NCI-H2227 (cell line): ENCODE results near the gene MCC.
"Not testable (repeated sequence)": the region's sequence is repeated elsewhere in the genome, so short reads cannot be mapped to it uniquely, and the experiment has no call there.

Experiments used
- DNase-seq: peaks from one replicate; lab custom pipeline; 2025; ENCODE audit not compliant: unreplicated experiment; lab: John Stamatoyannopoulos, UW

Gene MCC

DNA sequence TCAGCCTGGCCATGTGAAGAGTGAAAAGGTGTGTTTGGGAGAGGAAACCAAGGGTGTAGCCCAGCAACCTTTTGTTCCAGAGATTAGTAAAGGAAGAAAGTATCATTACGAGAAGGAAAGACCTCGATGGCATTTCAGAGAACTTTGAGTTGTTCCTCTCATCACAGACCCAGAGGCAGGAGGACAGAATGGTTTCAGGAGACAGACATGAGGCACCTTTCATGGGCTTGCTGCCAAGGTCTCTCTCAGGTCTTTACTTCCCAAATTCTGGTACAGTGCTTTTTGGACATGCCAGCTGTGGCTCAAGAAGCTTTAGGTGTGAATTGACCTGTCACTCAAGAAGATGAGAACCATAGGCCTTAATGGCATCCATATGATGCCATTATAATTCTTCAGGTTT lies 2.8 kb upstream of the MCC start:
- no peak for DNase-seq

DNA sequence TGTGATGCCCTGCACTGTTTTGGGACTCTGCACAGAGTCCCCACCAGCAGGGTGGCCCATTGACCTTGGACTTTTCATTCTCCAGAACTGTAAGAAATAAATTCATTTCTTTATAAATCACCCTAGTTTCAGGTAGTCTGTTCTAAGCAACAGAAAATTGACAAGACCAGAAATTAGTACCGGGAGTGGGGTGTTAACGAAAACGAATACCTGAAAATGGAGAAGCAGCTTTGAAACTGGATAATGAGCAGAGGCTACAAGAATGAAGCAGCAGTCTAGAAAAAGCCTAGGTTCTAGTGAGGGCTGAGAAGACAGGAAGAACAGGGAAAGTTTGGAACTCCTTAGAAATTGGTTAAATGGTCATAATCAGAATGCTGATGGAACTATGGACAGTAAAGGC lies 2.1 kb upstream of the MCC start:
- no peak for DNase-seq

DNA sequence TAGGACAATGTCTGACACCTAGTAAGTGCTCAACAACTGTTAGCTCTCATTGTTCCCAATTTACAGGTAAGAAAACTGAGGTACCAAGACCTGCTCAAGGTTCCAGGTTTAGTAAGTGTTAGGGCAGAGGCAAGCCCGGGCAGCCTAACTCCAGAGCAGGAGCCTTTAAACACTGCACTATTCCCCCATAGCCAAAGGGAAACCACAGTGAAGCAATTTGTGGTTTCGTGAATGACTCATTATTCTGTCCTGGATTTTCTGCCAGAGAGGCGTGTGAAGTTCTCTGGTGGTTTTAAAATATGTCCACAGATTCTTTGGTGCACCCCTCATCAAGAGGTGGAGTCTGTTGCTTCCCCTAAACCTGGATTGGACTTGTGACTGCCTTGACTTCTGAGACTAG lies 1.0 kb upstream of the MCC start:
- DNase-seq, result no peak

DNA sequence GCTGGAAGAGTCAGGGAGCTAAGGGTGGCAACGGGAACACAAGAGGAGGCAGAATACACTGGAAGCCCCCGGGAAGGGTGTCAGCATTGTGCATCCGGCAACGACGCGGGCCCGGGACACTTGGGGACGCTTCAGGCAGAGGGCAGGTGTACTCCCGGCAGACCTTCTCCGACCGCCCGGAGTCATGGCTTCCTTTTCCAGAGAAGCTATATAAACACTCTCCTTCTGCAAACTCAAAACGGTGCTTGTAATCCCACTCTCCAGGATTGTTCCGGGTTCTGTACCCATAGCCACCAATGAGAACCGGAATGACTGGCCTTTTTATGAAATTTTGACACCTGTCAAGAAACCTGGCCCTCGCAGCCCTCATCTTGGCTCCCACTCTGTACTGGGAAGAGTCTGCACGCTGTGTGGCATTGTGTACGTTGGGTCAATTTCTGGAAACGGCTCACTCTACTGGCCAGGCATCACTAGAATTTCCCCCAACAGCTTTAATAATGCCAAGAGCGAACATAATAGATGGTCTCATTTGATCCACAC lies 462 bp upstream of the MCC start:
- DNase-seq, result no peak

DNA sequence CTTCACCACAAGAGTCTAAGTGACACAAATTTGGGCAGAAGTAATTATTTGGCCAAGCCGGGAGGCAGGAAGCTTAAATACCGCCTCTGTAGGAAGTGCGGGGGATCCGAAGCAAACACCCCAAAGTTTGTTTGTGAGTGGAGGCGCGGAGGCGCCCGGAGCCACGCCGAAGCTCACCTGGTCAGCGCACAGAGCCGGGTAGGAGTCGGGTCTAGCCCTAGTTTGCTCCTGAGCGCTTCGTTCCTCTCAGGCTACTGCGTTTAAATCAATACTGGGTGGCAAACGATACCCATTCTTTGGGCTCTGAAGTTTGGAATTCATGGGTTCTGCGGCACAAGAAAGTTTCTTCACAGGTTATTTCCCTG lies 855 bp downstream of the MCC start:
- no peak for DNase-seq

DNA sequence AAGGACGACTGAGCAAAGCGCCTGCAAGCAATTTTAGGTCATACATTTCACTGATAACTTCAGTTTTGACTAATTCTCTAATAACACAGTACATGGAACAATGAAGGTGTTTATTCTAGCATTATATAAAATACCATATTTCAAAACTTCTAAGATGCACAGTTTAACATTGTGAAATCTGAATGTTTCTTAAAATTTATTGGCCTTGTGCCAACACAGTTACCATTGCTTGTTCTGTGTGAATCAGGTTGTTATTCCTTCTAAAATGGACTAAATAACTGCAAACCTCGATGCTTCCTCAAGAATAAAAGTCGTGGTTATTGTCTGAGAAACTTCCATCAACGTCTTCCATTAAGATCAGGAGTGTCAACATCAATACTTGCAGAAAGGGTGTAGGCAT lies 8.0 kb downstream of the MCC start:
- no peak for DNase-seq

DNA sequence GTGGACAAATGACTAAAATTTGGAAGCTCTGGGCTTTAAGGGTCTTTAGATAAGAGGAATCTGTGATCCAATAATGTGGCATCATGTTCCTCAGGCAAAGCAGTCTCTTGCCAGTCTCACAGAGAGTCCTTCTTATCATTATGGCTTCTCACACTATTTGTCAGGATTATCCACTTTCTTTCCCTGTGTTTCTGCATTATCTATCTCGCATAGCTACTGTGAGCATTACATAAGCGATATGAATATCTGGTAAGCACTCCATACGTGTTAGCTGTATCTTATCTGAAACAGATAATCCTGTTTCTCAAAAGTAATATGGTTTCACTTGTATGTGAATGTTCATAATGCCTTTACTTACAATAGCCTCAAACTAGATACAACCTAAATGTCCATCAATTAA lies 9.6 kb downstream of the MCC start:
- DNase-seq, result no peak

DNA sequence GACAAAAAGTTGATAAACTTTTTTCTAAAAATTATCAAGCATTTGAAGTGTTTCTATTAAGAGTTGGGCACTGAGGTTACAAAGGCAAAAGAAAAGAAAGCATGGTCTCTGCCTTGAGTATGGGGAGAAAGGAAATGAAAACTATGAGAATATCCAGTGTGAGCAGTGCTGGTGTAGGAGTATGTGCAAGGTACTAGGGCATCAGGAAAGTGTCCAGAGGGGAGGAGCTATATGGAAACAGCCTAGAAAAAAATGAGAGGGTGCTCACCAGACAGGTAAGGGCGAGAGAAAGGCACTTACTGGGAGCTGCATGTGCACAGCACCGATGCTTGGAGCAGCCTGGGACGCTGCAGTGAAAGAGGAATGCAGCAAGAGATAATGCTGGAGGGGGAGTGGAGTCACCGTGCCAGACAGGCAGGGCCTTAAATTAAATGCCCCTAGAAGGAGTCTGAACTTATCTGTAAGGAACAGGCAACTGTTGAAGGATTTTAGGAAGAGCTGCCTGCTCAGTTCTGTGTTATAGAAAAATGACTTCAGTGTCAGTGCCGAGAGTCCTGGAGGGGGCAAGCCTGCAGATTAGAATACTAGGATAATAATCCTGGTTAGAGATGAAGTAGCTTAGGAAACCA lies 14.0 kb downstream of the MCC start:
- DNase-seq, result no peak

DNA sequence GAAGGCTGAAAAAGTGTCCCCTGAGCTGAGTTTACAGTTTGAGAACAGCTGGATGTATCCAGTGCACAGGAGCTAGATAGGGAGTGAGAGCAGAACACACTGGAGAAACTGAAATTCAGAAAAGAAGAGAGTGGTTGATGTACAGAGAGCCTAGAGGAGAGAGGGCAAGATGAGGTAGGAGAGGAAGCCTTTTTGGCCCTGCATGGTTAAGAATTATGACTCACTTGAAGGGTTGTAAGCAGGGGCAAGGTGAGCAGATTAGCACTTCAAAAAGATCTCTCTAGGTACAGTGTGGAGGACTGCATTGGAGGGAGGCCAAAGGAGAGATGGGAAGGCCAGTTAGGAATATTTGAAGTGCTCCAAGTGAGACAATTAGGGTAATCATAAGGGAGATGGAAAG lies 25.2 kb downstream of the MCC start:
- DNase-seq, result no peak

DNA sequence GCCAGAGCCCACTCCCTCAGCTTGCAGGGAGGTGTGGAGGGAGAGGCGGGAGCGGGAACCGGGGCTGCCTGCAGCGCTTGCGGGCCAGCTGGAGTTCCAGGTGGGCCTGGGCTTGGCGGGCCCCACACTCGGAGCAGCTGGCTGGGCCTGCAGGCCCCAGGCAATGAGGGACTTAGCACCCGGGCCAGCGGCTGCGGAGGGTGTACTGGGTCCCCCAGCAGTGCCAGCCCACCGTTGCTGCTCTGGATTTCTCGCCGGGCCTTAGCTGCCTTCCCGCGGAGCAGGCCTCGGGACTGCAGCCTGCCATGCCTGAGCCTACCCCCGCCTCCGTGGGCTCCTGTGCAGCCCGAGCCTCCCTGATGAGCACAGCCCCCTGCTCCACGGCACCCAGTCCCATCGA lies 31.1 kb downstream of the MCC start:
- DNase-seq, result not testable (repeated sequence)

DNA sequence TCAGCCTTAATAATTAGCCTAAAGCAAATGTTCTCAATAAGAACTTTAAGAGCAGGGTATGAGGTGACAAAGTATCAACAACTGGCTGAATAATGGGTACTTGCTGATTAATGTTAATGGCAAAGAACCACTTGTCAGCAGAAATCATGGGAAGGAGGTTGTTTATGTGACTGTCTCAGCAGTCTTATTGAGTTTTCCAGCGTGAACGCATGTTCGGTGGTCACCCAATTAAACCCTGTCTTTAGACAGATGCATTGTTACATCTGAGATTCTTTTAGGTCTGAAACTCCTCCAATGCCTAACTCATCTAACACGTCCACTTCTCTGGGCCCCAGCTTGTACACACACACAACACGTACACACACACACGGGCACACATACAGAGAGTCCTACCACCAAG lies 35.3 kb downstream of the MCC start:
- DNase-seq, result no peak

DNA sequence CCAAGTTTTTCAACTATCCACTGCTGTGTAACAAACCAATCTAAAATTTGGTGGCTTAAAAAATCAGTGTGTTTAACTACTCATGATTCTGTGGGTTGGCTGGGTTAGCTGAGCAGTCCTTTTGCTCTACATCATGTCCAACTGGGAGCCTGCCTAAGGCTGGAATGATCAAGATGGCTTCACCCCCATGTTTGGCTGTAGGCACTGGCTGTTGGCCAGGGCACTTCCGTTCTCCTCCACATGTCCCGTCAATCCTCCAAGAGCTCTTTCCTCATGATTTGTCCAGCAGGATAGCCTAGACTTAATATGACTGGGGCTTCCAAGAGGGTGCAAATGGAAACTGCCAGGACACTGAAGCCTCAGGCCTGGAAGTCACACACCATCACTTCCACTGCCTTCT lies 36.5 kb downstream of the MCC start:
- no peak for DNase-seq

DNA sequence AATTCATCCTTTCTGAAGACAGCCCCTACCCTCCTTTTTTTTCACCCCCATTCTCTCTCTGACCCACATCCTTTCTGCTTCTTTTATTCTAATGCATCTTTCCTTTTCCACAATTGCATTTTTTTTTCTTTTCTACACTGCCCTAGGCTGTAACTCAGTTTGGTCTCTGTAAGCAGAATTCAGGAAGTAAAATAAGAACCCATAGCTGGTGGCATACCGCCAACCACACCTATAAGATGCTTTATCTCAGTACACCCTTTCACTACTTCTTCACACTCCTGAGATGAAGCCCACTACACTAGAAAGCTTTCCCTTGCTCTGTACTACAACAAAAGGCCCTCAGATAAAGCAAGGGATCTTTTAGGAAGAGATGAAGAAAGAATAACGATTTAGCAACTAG lies 37.3 kb downstream of the MCC start:
- DNase-seq, result no peak

DNA sequence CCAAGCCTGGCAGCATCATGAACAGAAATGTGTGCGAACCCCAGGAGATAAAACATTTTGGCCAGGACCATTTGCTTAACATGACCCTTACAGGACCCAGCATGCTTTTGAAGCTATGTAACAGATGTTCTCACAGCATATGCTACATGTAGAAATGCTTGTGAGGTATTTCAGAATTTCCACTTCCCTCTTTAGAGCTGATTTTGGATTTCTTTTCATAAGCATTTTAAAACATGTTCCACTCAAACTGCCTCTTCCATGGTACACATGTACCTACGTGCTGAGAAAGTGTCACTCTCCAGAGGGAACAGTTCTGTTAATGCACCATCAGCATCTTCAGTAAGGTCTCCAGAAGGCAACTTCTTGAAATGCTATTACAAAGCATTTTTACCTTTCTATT lies 37.8 kb downstream of the MCC start:
- DNase-seq, result no peak

DNA sequence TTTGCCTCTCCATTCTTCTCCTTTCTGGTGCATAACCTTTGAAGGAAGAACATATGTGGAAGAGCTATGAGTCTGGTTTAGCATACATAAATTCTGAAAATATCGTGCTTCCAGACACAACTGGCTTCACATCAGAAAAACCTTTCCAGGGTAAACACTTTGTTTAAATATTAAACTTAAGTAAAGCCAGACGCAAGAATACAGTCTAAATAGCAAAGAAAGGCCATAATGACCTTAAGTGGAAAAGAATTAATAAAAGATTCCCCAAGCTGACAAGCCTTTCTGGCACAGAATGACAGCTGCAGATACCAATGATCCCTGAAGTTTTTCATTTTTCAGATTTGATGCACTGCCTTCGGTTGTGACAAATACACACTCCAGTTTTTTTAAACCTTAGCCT lies 40.0 kb downstream of the MCC start:
- no peak for DNase-seq

DNA sequence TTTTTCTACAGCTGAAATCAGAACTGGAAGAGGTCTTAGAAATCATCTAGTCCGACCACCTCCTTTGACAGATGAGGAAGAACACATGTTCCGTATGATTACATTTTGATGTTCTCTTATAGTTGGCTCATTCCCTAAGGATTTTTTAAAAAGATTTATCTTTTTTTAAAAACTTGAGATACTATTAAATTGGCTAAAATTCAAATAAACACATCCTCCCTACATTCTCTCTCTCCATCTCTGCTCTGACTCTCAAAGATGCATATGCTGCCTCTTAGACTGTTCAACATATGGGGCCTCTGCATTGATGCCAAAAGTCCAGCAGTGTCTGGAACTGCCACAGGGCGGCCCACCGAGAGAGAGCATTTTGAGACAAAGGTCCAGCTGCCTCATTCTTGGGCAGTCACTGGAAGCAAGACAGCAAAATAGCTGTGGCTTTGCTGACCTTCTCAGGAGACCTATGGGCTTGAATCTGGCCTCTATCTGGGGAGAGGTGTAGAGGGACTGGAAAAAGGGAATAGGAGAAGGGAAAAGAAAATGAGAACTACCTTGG lies 40.7 kb downstream of the MCC start:
- peak; percentile 3 for DNase-seq

DNA sequence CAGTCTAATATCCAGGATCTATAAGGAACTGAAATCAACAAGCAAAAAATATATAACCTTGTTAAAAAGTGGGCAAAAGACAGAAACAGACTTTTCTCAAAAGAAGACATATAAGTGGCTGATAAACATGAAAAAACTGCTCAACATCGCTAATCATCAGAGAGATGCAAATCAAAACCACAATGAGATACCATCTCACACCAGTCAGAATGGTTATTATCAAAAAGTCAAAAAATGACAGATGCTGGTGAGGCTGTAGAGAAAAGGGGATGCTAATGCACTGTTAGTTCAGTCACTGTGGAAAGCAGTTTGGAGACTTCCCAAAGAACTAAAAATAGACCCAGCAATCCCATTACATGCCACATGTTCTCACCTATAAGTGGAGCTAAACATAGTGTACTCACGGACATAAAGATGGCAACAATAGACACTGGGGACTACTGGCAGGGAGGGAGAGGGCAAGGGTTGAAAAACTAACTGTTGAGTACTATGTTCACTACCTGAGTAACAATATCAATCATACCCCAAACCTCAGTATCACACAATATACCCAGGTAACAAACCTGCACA lies 41.8 kb downstream of the MCC start:
- DNase-seq, result no peak

DNA sequence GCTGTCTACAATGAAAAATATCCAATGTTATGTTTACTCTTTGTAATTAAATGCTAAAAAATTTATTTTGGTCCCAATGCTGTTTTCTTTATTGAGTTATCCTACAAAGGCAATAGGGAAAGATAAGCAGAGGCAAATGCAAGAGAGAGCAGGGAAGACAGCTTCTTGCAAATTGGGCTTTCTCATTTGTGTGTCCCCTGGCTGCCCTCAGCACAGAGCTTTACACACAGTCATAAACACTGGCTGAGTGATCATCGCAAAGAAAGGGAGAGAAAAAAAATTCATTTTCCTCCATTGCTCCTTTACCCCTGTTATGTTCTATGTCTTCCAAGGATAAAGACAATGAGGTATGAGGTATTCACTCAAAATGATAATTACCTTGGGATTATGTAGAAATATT lies 51.1 kb downstream of the MCC start:
- DNase-seq, result no peak

DNA sequence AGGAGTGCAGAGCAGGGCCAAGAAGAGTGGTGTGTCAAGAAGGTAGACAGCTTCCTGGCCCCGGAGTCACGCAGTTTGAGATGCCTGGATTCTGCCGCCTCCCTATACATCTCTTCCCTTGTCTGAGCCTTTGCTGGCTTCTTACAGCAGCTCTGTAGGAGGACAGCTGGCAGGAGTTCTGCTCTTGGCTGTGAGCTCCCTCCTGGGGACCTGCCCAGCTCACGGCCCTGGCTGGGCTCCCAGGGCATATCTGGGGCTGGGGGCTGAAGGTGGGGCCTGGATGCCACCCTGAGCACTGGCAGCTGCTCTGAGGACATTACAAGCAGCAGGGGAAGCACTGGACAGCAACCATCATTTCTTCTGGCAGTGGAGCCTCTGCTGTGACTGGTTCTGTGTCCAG lies 52.7 kb downstream of the MCC start:
- no peak for DNase-seq

DNA sequence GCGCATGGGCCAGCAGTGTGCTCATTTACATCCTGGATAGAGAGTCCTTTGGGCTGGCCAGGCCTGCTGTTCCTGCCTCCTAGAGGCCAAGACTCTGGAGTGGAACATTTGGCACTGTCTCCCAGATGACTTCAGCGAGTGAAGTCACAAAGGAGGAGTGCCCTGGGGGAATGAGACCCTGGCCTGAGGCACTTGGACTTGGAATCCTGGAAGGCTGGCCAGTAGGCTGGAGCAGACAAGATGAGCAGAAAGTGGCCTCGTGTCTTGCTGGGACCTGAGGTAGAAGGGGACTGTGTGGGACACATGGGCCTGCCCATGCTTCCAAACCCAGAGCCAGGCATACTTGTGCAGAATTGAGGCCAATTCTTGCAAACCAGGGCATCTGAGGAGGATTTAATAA lies 53.4 kb downstream of the MCC start, which contains the start of gene TSSK1B:
TSSK1B (minus strand) TSS at position 101 of the 400 bp plus-strand sequence. CDS start 150 bp downstream, outside the sequence.
- DNase-seq, result no peak

DNA sequence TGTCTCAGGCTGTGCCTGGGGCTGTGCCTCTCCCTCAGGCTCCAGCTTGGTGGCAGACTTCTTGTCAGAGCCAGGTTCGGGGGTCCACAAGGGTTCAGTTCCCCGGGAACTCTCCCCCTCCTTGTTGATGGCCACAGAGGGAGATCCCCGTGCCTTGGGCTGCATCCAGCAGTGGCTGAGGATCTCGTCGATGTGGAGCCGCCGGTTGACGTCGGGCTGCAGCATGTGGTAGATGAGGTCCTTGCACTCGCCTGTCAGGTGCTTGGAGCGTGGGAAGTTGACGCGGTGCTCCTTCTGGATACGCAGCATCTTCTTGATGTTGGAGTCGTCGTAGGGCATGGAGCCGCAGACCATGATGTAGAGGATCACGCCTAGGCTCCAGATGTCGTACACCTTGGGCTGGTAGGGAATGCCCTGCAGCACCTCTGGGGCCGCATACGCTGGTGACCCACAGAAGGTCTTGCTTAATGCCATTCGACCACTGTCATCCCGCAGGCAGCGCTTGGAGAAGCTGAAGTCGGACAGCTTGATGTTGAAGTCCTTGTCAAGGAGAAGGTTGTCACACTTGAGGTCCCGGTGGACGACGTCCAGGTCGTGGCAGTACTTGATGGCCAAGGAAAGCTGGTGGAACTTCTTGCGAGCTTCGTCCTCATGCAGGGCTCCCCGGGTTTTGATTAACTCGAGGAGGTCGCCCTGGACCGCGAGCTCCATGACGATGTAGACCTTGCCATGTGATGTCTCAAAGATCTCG lies 54.2 kb downstream of the MCC start:
- DNase-seq, result no peak

DNA sequence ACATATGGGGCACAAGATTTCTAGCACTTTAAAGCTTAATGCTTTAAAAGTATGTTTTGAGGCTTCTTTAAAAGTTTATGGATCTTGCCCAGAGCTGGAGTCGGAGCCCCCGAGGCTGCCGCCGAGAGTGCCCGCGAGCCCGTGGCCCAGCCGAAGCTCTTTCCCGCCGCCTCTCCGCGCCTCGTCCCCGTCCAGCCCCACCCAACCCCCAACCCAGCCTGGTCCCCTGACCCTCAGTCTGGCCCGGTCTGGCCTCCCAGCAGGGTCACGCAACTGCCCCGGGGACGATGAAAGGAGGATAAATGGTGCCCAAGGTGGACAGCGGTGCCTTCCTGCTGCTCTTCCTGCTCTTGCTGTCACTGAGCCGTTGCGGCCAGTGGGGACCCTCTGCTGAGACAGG lies 55.2 kb downstream of the MCC start:
- DNase-seq, result no peak
